GM18507 (cell line): ENCODE data around the gene TESK2.
"Not testable (repeated sequence)": the region's sequence is repeated elsewhere in the genome, so short reads cannot be mapped to it uniquely, and the experiment has no call there.

Experiments used
- DNase-seq: peaks from one replicate; pipeline ENCODE4 v3.0.0; 2011; ENCODE audit warnings: low read depth; ENCODE audit not compliant: insufficient read length; ENCODE audit errors: extremely low spot score
- FAIRE-seq: peaks from 2 replicates; lab custom pipeline; 2011; peaks lifted over from hg19 to GRCh38; lab: Jason Lieb, UNC

Gene TESK2

DNA sequence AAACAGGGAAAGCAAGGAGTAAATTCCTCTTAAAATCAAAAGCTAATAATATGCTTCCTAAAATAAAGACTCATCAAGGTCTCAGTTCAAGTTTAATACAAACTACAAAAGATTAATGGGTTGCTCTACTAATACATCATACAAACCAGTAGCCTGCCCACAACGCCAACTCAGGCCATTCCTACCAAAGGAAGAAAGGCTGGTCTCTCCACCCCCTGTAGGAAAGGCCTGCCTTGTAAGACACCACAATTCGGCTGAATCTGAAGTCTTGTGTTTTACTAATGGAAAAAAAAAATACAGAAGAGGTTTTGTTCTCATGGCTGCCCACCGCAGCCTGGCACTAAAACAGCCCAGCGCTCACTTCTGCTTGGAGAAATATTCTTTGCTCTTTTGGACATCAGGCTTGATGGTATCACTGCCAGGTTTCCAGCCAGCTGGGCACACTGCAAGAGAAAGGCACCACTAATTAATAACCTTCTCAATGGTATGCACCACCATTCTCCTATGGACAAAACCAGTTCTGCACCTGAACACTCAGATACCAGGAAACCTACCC, 20.1 kb upstream of the TESK2 start:
- DNase-seq (no peak), FAIRE-seq (no peak)

DNA sequence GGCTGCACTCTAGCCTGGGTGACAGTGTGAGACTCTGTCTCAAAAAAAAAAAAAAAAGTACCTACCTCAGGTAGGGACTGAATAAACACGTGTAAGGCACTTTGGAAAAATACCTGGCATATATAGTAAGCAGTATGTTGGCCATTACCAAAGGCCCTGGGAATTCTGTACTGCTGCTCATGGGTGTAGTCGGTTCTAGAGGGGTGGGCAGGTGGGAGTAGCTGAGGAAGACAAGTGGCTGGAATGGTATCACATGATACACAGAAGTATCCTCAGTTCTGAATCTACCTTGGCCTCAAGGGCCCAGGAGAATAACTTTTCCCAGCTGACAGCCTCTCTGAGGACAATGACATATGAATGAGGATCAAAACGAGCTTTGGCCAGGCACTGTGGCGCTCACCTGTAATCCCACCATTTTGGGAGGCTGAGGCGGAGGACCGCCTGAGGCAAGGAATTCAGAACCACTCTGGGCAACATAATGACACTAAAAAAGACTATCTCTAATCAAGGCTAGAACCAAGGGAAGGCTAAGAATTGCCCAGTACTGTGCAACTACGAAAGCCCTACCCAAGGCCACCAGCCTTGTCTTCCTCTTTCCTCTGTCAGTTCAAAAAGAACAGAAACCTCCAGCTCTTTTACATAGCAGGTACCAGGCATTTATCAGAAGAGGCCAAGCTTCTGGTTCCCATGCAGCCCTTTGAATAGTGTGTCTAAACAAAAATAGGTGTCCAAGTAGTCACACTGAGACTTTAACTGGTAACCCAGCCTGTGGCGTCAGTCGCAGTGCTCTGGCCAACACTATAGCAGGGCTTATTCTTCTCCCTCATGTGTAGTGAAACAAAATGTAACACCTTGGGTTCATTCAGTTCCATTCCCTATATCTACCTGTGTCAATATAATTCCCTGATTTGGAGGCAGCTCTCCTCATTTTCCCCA, 19.3 kb upstream of the TESK2 start:
- FAIRE-seq (no peak), DNase-seq (no peak)

DNA sequence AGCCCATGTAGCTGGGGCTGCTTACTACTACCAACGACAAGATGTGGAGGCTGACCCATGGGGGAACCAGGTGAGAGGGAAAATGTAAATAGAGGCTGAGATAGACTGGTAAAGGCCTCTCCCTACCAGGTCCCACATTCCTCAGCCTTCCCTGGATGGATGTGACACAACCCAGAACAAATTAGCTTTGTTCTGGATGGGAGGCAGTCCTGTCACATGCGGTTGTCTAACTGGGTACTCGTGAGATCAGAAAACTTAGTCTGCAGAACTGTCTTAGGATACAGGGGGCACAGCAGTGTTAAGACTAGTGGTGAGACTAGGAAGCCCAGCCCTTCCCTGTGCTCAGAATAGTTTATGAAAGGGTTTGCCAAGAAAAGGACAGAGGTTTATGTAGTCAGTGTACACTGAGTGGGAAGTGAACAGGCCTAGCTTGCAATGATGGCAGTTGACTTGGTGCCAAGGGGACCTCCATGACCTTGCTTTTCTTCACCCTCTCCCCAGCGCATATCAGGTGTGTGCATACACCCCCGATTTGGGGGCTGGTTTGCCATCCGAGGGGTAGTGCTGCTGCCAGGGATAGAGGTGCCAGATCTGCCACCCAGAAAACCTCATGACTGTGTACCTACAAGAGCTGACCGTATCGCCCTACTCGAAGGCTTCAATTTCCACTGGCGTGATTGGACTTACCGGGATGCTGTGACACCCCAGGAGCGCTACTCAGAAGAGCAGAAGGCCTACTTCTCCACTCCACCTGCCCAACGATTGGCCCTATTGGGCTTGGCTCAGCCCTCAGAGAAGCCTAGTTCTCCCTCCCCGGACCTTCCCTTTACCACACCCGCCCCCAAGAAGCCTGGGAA, 17.6 kb upstream of the TESK2 start:
- DNase-seq = no peak
- FAIRE-seq = no peak

DNA sequence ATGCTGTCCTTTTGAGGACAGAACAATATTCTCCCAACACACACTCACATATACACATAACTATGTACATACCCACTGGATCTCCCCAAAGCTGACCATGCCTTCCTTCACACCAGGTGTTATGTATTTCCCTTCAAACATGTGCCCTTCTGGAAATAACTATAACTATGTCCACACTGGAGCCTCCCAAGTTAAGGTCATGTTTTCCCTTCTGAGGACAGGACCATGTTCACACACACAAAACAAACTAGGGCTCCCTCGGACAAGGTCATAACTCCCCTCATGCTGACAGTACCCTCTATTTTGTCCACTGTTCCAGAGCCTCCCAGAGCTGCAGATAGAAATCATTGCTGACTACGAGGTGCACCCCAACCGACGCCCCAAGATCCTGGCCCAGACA, 16.9 kb upstream of the TESK2 start:
- DNase-seq (no peak), FAIRE-seq (no peak)

DNA sequence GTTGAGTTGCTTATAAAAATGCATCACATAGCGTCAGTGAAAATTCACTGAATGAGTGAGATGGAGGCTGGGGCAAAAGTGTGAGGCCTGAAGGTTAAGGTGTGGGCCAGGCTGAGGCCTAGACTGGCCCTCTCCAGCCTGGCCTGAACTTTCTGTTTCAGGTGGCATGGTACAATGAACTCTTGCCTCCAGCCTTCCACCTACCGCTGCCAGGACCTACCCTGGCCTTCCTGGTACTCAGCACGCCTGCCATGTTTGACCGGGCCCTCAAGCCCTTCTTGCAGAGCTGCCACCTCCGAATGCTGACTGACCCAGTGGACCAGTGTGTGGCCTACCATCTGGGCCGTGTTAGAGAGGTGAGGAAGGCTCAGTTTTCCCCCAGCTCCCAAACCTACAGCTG, 16.2 kb upstream of the TESK2 start:
- no peak for FAIRE-seq
- no peak for DNase-seq

DNA sequence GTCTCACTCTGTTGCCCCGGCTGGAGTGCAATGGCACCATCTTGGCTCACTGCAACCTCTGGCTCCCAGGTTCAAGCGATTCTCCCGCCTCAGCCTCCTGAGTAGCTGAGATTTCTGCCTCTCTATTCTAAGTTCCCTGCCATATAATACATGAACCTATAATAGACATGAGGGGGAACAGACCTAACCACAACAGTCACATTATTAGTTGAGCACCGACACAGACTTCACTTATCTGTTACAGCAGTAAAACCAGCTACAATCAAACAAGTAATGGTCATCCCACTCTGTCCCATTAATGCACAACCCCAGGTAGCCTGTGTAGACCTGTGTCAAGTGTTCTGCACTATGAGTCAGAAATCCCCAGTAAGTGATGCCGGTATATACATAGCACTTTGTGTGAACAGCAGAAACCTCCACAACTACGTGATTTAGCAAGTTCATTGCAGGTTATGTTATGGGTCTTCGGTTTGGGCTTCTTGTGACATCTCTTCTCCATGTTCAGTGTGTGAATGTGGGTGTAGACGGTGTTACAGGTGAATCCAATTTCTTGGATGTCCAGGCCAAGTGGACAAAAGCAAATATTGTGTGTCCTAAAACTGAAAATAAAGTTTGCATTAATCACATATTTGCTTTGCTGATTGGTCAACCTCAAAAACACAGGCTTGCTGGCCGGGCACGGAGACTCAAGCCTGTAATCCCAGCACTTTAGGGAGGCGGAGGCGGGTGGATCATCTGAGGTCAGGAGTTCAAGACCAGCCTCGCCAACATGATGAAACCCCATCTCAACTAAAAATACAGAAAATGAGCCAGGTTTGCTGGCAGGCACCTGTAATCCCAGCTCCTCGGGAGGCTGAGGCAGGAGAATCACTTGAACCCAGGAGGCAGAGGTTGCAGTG, 12.7 kb upstream of the TESK2 start:
- FAIRE-seq (no peak), DNase-seq (no peak)

DNA sequence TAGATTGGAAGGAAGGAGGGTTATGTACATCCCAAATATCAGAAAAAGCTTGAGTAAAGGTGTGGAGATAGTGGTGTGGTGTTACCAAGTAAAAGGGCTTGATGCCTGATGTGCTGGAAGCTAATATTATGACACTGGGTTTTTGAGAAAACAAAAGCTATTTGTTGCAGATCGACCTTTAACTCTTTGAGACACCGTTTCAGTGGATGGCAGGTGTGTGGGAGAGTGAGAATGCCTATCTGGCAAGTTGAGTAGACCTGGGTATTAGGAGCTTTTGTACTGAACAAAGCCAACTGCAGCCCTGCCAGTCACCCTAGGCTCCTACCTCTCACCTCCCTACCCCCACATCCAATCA, 10.5 kb upstream of the TESK2 start:
- no peak for DNase-seq
- no peak for FAIRE-seq

DNA sequence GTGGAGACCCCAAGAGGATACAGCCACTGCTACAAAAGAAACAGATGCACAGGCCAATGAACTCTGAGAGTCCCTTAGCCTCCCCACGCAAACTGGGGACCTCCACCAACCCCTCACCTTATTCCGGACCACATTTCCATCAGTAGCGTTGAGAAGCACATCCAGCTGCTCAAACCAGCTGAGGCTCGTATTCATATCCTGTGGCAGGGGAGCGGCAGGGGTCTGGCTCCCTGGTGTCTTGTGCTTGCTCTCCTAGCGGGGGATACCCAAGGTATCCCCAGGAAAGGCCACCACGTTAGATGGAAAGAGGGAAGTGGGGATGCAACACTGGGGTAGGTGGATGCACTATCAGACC, 8.4 kb upstream of the TESK2 start:
- FAIRE-seq (no peak), DNase-seq (no peak)

DNA sequence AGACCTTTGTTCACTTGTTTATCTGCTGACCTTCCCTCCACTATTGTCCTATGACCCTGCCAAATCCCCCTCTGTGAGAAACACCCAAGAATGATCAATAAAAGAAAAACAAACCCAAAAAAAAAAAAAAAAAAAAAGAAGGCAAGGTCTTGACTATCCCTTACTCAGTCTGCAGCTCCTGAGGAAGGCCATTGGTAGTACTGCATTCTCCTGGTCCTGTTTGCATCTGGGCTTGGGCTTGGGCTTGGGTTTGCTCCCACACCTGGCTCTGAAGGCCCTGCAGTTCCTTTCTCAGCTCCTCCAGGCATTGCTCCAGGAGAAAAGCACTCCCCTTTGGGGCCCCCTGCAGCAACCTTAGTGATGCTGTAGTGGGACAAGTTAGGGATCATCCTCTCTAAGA, 7.3 kb upstream of the TESK2 start:
- FAIRE-seq = no peak

DNA sequence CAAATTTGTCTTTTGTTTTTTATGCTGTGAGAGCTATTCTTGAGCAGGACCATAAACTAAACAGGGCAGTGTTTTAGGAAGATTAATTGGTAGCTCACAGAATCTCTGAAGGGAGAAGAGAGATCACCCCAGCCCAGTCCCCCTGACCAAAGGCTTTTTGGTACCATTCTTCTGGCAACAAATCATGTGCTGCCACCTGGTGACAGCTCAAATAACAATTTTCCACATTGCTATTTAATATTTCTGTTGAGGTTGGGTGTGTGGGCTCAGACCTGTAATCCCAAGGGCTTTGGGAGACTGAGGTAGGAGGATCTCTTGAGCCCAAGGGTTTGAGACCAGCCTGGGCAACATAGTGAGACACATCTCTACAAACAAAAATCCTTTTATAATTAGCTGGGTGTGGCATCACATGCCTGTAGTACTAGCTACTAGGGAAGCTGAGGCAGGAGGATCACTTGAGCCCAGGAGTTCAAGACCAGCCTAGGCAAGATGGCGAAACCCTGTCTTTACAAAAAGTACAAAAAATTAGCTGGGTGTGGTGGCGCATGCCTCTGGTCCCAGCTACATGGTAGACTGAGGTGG, 2.2 kb upstream of the TESK2 start:
- peak; percentile 86 for FAIRE-seq
- no peak for DNase-seq

More for the DNA sequence above, 7.3 kb upstream of the TESK2 start:
- DNase-seq = no peak

DNA sequence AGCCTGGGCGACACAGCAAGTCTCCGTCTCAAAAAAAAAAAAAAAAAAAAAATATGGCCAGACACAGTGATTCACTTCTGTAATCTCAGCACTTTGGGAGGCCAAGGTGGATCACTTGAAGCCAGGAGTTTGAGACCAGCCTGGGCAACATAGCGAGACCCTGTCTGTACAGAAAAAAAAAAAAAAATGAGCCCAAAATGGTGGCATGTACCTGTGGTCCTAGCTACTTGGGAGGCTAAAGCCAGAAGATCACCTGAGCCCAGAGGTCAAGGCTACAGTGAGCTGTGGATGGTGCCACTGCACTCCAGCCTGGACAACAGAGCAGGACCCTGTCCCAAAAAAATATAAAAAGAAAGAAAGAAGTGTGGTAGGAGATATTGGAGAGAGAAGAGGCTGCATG, 1.7 kb upstream of the TESK2 start:
- DNase-seq (no peak), FAIRE-seq (no peak)

DNA sequence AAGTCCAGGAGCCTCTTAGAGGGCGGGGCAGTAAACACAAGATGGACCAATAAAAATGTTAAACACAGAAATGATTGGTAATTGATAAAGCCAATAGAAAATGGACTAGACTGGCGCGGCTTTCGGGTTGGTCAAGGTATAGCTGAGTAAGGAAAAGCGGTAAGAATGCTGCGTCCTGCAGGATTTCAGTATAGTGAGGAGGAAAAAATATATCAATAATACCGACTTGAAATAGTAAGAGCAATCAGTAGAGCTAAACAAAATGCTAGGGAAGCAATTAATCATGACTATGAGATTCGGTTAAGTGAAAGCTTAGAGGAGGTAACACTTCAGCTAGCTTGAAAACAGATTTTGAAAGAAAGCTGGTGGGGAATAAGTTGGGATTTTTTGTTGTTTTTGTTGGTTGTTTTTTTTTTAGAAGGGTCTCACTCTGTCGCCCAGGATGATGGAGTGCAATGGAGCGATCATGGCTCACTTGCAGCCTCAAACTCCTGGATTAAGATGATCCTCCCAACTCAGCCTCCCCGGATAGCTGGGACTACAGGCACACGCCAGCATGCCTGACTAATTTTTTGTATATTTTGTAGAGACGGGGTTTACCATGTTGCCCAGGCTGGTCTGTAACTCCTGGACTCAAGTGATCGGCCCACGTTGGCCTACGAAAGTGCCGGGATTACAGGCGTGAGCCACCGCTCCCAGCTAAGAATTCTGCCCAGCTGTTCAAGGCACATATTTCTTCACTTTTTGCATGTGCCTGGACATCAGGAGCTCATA, 711 bp upstream of the TESK2 start:
- DNase-seq (no peak), FAIRE-seq (no peak)

DNA sequence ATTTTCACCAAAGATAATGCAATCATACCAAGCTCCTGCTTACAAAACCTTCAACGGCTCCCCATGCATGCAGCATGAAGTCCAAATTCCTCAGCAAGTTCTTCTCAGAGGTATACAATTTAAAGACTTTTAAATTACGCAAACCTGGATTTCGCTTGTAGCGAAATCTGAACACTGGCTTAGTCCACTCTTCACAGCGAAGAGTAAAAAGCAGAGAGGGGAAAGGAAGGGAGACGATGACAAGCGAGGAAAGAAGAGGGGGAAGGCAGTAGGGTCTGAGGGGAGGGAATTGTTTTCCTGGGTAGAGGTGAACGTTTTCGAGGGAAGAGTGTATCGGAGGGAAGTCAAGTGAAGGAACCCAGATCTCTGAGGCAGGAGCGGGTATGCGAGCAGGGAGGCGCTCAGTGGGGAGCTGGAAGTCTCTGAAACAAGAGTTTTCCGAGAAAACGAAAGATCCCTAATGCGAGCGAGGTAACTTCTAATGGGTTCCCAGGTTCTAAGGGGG, 790 bp downstream of the TESK2 start:
- DNase-seq (no peak), FAIRE-seq (no peak)

DNA sequence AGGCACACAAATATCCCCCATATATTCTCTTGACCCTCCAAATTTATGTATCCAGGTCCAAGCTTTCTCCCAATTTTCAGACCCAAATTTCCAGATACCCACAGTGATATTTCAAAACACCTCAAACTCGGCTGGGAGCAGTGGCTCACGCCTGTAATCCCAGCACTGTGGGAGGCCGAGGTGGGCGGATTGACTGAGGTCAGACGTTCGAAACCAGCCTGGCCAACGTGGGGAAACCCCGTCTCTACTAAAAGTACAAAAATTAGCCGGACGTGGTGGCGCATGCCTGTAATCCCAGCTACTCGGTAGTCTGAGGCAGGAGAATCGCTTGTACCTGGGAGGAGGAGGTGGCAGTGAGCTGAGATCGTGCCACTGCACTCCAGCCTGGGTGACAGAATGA, 1.6 kb downstream of the TESK2 start:
- DNase-seq = not testable (repeated sequence)
- peak; percentile 88 for FAIRE-seq

DNA sequence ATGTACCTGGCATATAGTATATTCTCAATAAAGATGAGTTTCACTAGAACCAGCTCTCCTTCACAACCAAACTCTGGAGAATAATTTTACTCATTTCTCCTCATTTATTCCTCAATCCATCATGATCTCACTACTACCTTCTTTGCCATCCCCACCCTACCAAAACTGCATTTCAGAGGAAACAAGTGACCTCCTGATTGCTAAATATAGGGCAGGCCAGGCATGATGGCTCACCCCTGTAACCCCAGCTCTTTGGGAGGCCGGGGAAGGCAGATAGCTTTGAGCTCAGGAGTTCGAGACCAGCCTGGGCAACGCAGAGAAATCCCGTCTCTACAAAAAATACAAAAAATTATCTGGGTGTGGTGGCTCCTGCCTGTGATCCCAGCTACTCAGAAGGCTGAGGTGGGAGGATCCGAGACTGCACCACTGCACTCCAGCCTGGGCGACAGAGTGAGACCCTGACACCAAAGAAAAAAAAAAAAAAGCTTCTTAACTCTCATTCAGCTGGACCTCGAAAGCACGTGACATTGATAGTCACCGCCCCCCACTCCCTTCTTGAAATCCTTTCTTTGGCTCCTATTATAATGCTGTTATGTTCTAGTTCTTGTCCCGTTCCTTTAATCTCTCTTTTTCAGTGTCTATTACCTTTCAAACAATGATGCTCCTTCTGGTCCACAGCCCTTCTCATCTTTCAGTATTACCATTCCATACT, 2.1 kb downstream of the TESK2 start:
- FAIRE-seq = no peak
- DNase-seq = no peak

DNA sequence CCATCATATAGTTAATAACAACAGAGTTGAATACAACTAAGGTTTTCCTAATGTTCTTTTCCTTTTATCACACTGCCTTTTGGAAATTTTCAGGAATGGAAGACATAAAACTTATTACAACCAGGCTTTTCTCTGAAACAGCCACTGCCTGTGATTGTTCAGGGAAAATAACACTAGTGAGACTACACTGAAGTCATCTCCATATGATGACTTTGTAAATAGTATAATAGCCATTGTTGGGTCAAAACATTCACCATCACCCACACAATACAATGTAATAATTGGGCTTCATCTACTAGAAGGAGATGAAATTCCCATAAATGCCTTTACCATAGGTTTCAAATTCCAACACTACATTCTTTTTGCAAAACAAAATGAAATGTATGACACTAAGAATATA, 5.0 kb downstream of the TESK2 start:
- FAIRE-seq (no peak), DNase-seq (no peak)

DNA sequence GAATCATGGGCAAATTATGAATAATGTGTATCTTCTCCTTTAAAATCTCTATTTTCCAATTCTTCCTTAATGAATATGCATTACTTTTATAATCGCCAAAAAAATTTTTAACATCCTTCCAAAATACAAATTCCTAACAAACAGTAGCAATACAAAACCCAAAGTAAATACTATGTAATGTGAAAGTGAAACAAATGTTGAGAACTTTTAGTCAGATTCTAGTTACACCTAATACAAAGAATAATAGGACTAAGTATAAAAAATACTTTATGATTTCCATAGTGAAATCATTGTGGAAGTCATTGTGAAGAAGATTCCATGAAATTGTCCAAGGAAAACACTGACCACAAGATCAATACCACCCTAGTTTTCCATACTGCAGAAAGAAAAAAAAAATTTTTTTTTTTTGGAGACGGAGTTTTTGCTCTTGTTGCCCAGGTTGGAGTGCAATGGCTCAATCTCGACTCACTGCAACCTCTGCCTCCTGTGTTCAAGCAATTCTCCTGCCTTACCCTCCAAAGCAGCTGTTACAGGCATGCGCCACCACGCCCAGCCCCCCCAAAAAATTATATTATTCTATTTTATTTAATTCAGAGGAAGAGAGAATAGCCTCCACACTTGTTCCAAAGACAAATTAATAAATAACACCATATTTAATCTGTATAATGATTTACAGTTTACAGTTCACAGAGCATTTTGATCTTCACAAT, 11.8 kb downstream of the TESK2 start:
- no peak for FAIRE-seq

More for the DNA sequence above, 11.8 kb downstream of the TESK2 start:
- DNase-seq = no peak
